Measurements from ENCODE around the gene CBLC.
"Not testable (repeated sequence)": the region's sequence is repeated elsewhere in the genome, so short reads cannot be mapped to it uniquely, and the experiment has no call there.

Gene CBLC

GRCh38 chr19:44775676-44776240 is 1.9 kb upstream of the CBLC start:
- Histone ChIP-seq H3K27me3 (replicated peaks in 2 of 5; ENCODE audit: control insufficient read depth in 4 of 5, insufficient read depth in 5 of 5, low read length in 4 of 5) (peaks cover 0 to 2% (median 0%) of the 10 kb centered on the region in 5 experiments), H3K4me3 (ENCODE audit: control insufficient read depth in 1 of 7, extremely low read depth in 1 of 7, insufficient read depth in 4 of 7, low read depth in 2 of 7, low read length in 6 of 7) (no peak overlapping the region), H3K27ac (ENCODE audit: insufficient read depth in 1 of 2, low read depth in 1 of 2, low read length in 2 of 2, poor library complexity in 1 of 2, severe bottlenecking in 2 of 2) (no peak overlapping the region), H3K9me3 (ENCODE audit: control extremely low read depth in 1 of 5, control insufficient read depth in 4 of 5, insufficient read depth in 2 of 5, low read depth in 1 of 5, low read length in 4 of 5) (no peaks in the 10 kb centered on the region), H3K4me1 (ENCODE audit: control extremely low read depth in 1 of 4, control insufficient read depth in 4 of 4, insufficient read depth in 4 of 4, low read length in 3 of 4) (peaks cover 0 to 6% (median 4%) of the 10 kb centered on the region in 4 experiments), H3K36me3 (ENCODE audit: control insufficient read depth in 4 of 4, insufficient read depth in 4 of 4, low read length in 3 of 4) (no peaks in the 10 kb centered on the region)
- ChIA-PET POLR2A (no interaction called here), CTCF (interaction anchor here (0.6 to 13.3 kb wide), 3 partner anchors 38 to 87 kb away, joined by 3 to 306 read pairs (median 138); no protein-coding TSS in a partner anchor)
- no peak for DNase-seq
- 100% methylated on average over 1 of the region's 6 CpGs for WGBS (ENCODE audit: insufficient coverage)

- H3K27me3 ChIP-seq (replicated peaks in 2 of 5; ENCODE audit: control insufficient read depth in 4 of 5, insufficient read depth in 5 of 5, low read length in 4 of 5), result peaks cover 0 to 2% (median 0%) of the 10 kb centered on the region in 5 experiments
- no peak overlapping the region for H3K4me3 ChIP-seq (ENCODE audit: control insufficient read depth in 1 of 7, extremely low read depth in 1 of 7, insufficient read depth in 4 of 7, low read depth in 2 of 7, low read length in 6 of 7)
- no peak overlapping the region for H3K27ac ChIP-seq (ENCODE audit: insufficient read depth in 1 of 2, low read depth in 1 of 2, low read length in 2 of 2, poor library complexity in 1 of 2, severe bottlenecking in 2 of 2)
- H3K4me1 ChIP-seq (ENCODE audit: control extremely low read depth in 1 of 4, control insufficient read depth in 4 of 4, insufficient read depth in 4 of 4, low read length in 3 of 4), result peaks cover 0 to 4% (median 2%) of the 10 kb centered on the region in 4 experiments
- POLR2A ChIA-PET, result no interaction called here
- DNase-seq, result no peak
- 94% methylated on average over 18 of the region's 23 CpGs for WGBS (ENCODE audit: insufficient coverage)
- H3K9me3 ChIP-seq (ENCODE audit: control extremely low read depth in 1 of 5, control insufficient read depth in 4 of 5, insufficient read depth in 2 of 5, low read depth in 1 of 5, low read length in 4 of 5), result no peaks in the 10 kb centered on the region
- CTCF ChIA-PET, result interaction anchor here (0.6 to 13.3 kb wide), 4 partner anchors 38 to 88 kb away, joined by 3 to 306 read pairs (median 70); no protein-coding TSS in a partner anchor
- H3K36me3 ChIP-seq (ENCODE audit: control insufficient read depth in 4 of 4, insufficient read depth in 4 of 4, low read length in 3 of 4), result no peaks in the 10 kb centered on the region
Observed at GRCh38 chr19:44776402-44777096, 1.1 kb upstream of the CBLC start.

GRCh38 chr19:44779150-44779549 is 1.5 kb downstream of the CBLC start:
- no peak for DNase-seq
- POLR2A ChIA-PET, result interaction anchor here (1.0 kb wide), 1 partner anchor 111 kb away, joined by 3 read pairs; no protein-coding TSS in a partner anchor
- no peak overlapping the region for H3K4me3 ChIP-seq (ENCODE audit: control insufficient read depth in 1 of 7, extremely low read depth in 1 of 7, insufficient read depth in 4 of 7, low read depth in 2 of 7, low read length in 6 of 7)
- H3K9me3 ChIP-seq (ENCODE audit: control extremely low read depth in 1 of 5, control insufficient read depth in 4 of 5, insufficient read depth in 2 of 5, low read depth in 1 of 5, low read length in 4 of 5), result no peaks in the 10 kb centered on the region
- peaks cover 0 to 8% (median 6%) of the 10 kb centered on the region in 4 experiments for H3K4me1 ChIP-seq (ENCODE audit: control extremely low read depth in 1 of 4, control insufficient read depth in 4 of 4, insufficient read depth in 4 of 4, low read length in 3 of 4)
- no peak overlapping the region for H3K27ac ChIP-seq (ENCODE audit: insufficient read depth in 1 of 2, low read depth in 1 of 2, low read length in 2 of 2, poor library complexity in 1 of 2, severe bottlenecking in 2 of 2)
- WGBS (ENCODE audit: insufficient coverage), result 95% methylated on average over 2 of the region's 2 CpGs
- peaks cover 0 to 2% (median 0%) of the 10 kb centered on the region in 5 experiments for H3K27me3 ChIP-seq (replicated peaks in 2 of 5; ENCODE audit: control insufficient read depth in 4 of 5, insufficient read depth in 5 of 5, low read length in 4 of 5)
- CTCF ChIA-PET, result interaction anchor here (1.0 to 13.3 kb wide), 3 partner anchors 8 to 90 kb away, joined by 4 to 138 read pairs (median 4); no protein-coding TSS in a partner anchor
- no peaks in the 10 kb centered on the region for H3K36me3 ChIP-seq (ENCODE audit: control insufficient read depth in 4 of 4, insufficient read depth in 4 of 4, low read length in 3 of 4)

GRCh38 chr19:44781694-44782093 is 4.0 kb downstream of the CBLC start:
- H3K36me3 ChIP-seq (ENCODE audit: control insufficient read depth in 4 of 4, insufficient read depth in 4 of 4, low read length in 3 of 4); H3K9me3 ChIP-seq (ENCODE audit: control extremely low read depth in 1 of 5, control insufficient read depth in 4 of 5, insufficient read depth in 2 of 5, low read depth in 1 of 5, low read length in 4 of 5); DNase-seq; H3K27me3 ChIP-seq (replicated peaks in 2 of 5; ENCODE audit: control insufficient read depth in 4 of 5, insufficient read depth in 5 of 5, low read length in 4 of 5); H3K4me3 ChIP-seq (ENCODE audit: control insufficient read depth in 1 of 7, extremely low read depth in 1 of 7, insufficient read depth in 4 of 7, low read depth in 2 of 7, low read length in 6 of 7); POLR2A ChIA-PET; H3K27ac ChIP-seq (ENCODE audit: insufficient read depth in 1 of 2, low read depth in 1 of 2, low read length in 2 of 2, poor library complexity in 1 of 2, severe bottlenecking in 2 of 2): not testable (repeated sequence)
- H3K4me1 ChIP-seq (ENCODE audit: control extremely low read depth in 1 of 4, control insufficient read depth in 4 of 4, insufficient read depth in 4 of 4, low read length in 3 of 4), result peaks cover 0 to 15% (median 11%) of the 10 kb centered on the region in 4 experiments
- WGBS (ENCODE audit: insufficient coverage), result 90% methylated on average over 2 of the region's 2 CpGs
- CTCF ChIA-PET, result interaction anchor here (1.5 to 3.7 kb wide), 3 partner anchors 10 to 58 kb away, joined by 3 to 19 read pairs (median 15); partner anchors contain the start of gene BCAM

GRCh38 chr19:44782729-44783128 is 5.0 kb downstream of the CBLC start:
- WGBS (ENCODE audit: insufficient coverage), result 100% methylated on average over 2 of the region's 5 CpGs
- H3K9me3 ChIP-seq (ENCODE audit: control extremely low read depth in 1 of 5, control insufficient read depth in 4 of 5, insufficient read depth in 2 of 5, low read depth in 1 of 5, low read length in 4 of 5), result no peaks in the 10 kb centered on the region
- H3K4me1 ChIP-seq (ENCODE audit: control extremely low read depth in 1 of 4, control insufficient read depth in 4 of 4, insufficient read depth in 4 of 4, low read length in 3 of 4), result peaks cover 0 to 14% (median 10%) of the 10 kb centered on the region in 4 experiments
- ChIA-PET CTCF (interaction anchor here (0.9 to 3.7 kb wide), 9 partner anchors 9 to 70 kb away, joined by 3 to 32 read pairs (median 6); partner anchors contain the start of gene BCAM), POLR2A (no interaction called here)
- no peaks in the 10 kb centered on the region for H3K36me3 ChIP-seq (ENCODE audit: control insufficient read depth in 4 of 4, insufficient read depth in 4 of 4, low read length in 3 of 4)
- no peak for DNase-seq
- peaks cover 0 to 2% (median 0%) of the 10 kb centered on the region in 5 experiments for H3K27me3 ChIP-seq (replicated peaks in 2 of 5; ENCODE audit: control insufficient read depth in 4 of 5, insufficient read depth in 5 of 5, low read length in 4 of 5)
- H3K27ac ChIP-seq (ENCODE audit: insufficient read depth in 1 of 2, low read depth in 1 of 2, low read length in 2 of 2, poor library complexity in 1 of 2, severe bottlenecking in 2 of 2), result no peak overlapping the region
- H3K4me3 ChIP-seq (ENCODE audit: control insufficient read depth in 1 of 7, extremely low read depth in 1 of 7, insufficient read depth in 4 of 7, low read depth in 2 of 7, low read length in 6 of 7), result no peak overlapping the region

GRCh38 chr19:44783545-44783944 is 5.9 kb downstream of the CBLC start:
- no peaks in the 10 kb centered on the region for H3K27me3 ChIP-seq (replicated peaks in 2 of 5; ENCODE audit: control insufficient read depth in 4 of 5, insufficient read depth in 5 of 5, low read length in 4 of 5)
- 95% methylated on average over 3 of the region's 4 CpGs for WGBS (ENCODE audit: insufficient coverage)
- H3K36me3 ChIP-seq (ENCODE audit: control insufficient read depth in 4 of 4, insufficient read depth in 4 of 4, low read length in 3 of 4), result no peaks in the 10 kb centered on the region
- CTCF ChIA-PET, result interaction anchor here (0.6 to 3.7 kb wide), 21 partner anchors 9 to 200 kb away, joined by 3 to 32 read pairs (median 6); partner anchors contain the start of gene BCAM
- H3K4me1 ChIP-seq (ENCODE audit: control extremely low read depth in 1 of 4, control insufficient read depth in 4 of 4, insufficient read depth in 4 of 4, low read length in 3 of 4), result peaks cover 0 to 11% (median 9%) of the 10 kb centered on the region in 4 experiments
- no peak overlapping the region for H3K4me3 ChIP-seq (ENCODE audit: control insufficient read depth in 1 of 7, extremely low read depth in 1 of 7, insufficient read depth in 4 of 7, low read depth in 2 of 7, low read length in 6 of 7)
- DNase-seq, result no peak
- no peak overlapping the region for H3K27ac ChIP-seq (ENCODE audit: insufficient read depth in 1 of 2, low read depth in 1 of 2, low read length in 2 of 2, poor library complexity in 1 of 2, severe bottlenecking in 2 of 2)
- POLR2A ChIA-PET, result interaction anchor here (0.6 kb wide), 1 partner anchor 43 kb away, joined by 3 read pairs; no protein-coding TSS in a partner anchor
- H3K9me3 ChIP-seq (ENCODE audit: control extremely low read depth in 1 of 5, control insufficient read depth in 4 of 5, insufficient read depth in 2 of 5, low read depth in 1 of 5, low read length in 4 of 5), result no peaks in the 10 kb centered on the region

Measured in common myeloid progenitor, CD34-positive (primary cell).